WTC11 (cell line): ENCODE results near the gene SCUBE3.

ENCODE experiments used
- CREB1 ChIP-seq: sonication (generic); formaldehyde crosslinking; IDR thresholded peaks from 2 replicates; pipeline ENCODE4 v1.8.0; 2023; ENCODE audit warnings: mild to moderate bottlenecking, missing genetic modification reagents
- CTCF ChIP-seq: fragments of 200-600 bp; IDR thresholded peaks from 2 replicates; pipeline ENCODE4 v1.8.0; 2022; ENCODE audit warnings: antibody characterized with exemption
- GTF2I ChIP-seq: fragments of 250-450 bp; sonication (Bioruptor Pico); conservative IDR thresholded peaks from 2 replicates; pipeline ENCODE4 v1.4.0; 2021; ENCODE audit warnings: mild to moderate bottlenecking
- NR2C2 ChIP-seq: sonication (generic); formaldehyde crosslinking; IDR thresholded peaks from 2 replicates; pipeline ENCODE4 v1.8.0; 2022; ENCODE audit warnings: mild to moderate bottlenecking, missing genetic modification reagents
- NR3C1 ChIP-seq: sonication (generic); formaldehyde crosslinking; conservative IDR thresholded peaks from 2 replicates; pipeline ENCODE4 v1.8.1; 2023; ENCODE audit warnings: low read depth, mild to moderate bottlenecking, missing genetic modification reagents
- TF ChIP-seq, protein P1 (sequence below): sonication (generic); formaldehyde crosslinking; IDR thresholded peaks from 2 replicates; pipeline ENCODE4 v1.8.0; 2023; ENCODE audit warnings: missing genetic modification reagents
- TF ChIP-seq, protein P2 (sequence below): sonication (generic); formaldehyde crosslinking; IDR thresholded peaks from 2 replicates; pipeline ENCODE4 v1.8.0; 2022; ENCODE audit warnings: mild to moderate bottlenecking, missing genetic modification reagents

- TF ChIP-seq NR2C2 (CRISPR knock-in tag) (no peak), CREB1 (CRISPR knock-in tag) (no peak), CTCF (no peak), GTF2I (CRISPR knock-in tag) (no peak), NR3C1 (no peak)
- TF ChIP-seq, protein P1, sequence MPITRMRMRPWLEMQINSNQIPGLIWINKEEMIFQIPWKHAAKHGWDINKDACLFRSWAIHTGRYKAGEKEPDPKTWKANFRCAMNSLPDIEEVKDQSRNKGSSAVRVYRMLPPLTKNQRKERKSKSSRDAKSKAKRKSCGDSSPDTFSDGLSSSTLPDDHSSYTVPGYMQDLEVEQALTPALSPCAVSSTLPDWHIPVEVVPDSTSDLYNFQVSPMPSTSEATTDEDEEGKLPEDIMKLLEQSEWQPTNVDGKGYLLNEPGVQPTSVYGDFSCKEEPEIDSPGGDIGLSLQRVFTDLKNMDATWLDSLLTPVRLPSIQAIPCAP (CRISPR knock-in tag), result no peak
- TF ChIP-seq, protein P2, sequence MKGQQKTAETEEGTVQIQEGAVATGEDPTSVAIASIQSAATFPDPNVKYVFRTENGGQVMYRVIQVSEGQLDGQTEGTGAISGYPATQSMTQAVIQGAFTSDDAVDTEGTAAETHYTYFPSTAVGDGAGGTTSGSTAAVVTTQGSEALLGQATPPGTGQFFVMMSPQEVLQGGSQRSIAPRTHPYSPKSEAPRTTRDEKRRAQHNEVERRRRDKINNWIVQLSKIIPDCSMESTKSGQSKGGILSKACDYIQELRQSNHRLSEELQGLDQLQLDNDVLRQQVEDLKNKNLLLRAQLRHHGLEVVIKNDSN (CRISPR knock-in tag), result no peak
These were observed 4.7 kb upstream of the SCUBE3 start for GRCh38 chr6:35209081-35209480.
